ENCODE data around the gene SLC1A6.
"Not testable (repeated sequence)": the region's sequence is repeated elsewhere in the genome, so short reads cannot be mapped to it uniquely, and the experiment has no call there.

The SLC1A6 gene

DNA sequence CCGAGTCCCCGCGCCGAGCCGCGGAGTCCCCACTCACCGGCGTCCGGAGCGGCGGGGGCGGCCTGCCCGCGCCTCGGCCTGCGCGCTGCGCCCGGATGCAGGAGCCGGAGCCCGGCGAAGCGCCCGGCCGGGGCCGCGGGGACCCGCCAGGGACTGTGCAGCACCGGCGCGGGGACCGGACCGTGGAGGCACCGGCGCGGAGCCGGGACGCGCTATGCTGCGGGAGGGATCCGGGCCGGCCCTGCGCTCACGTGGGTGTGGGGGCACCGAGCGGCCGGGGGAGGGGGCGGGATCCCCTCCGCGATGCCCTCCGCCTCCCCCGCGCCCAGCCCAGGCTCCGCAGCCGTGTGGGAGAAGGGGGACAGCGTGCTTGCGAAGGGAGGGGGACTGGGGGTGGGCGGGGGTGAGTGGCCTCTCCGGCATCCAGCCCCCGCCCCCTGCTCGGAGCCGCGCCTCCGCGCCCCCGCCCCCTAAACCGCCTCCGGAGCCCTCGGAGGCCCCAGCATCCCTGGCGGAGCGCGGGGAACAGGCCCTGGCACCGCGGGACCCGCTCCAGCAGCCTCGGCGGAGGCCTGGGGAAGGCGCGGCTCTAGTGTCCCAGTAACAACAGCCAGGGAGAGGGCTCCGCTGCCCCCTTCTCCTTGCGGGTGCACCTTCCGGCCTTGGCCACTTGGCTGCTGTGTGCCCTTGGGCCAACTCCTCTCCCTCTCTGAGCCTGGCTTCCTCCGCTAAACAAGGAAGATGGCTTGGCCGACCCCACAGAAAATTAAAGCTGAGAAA, at the start of gene SLC1A6:
Gene SLC1A6, minus strand, starts transcription at position 389 of the 780 bp plus-strand sequence. CDS start 6,954 bp downstream, outside the sequence.
- DNase-seq (ENCODE audit: low read depth), result no peak

DNA sequence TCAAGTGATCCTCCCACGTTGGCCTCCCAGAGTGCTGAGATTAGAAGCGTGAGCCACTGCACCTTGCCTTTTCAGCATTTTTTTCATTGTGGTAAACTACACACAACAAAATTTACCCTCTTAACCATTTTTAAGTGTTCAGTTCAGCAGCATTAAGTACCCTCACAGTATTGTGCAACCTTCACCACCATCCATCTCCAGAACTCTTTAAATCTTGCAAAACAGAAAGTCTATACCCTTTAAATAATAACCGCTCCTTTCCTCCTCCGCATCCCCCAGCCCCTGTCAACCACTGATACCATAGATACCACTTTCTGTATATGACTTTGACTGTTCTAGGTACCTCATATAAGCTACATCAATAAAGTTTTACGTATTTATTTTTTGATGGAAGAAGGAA, 48.8 kb upstream of the SLC1A6 start:
- no peak for DNase-seq (ENCODE audit: low read depth)

DNA sequence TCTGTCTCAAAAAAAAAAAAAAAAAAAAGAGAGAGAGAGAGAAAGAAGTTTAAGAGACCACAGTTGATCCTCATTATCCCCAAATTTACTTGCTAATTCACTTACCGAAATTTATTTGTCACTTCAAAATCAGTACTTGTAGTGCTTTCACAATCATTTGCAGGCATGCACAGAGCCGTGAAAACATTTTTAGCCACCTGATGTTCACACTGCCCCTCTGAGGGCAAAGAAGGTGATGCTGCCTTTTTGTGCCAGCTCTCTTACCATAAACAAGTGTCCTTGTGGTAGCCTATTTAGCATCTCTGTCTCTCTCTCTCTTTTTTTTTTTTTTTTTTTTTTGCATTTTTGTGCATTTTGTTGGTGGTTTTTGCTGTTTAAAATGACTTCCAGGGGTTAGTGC, 45.6 kb upstream of the SLC1A6 start:
- DNase-seq (ENCODE audit: low read depth), result no peak

DNA sequence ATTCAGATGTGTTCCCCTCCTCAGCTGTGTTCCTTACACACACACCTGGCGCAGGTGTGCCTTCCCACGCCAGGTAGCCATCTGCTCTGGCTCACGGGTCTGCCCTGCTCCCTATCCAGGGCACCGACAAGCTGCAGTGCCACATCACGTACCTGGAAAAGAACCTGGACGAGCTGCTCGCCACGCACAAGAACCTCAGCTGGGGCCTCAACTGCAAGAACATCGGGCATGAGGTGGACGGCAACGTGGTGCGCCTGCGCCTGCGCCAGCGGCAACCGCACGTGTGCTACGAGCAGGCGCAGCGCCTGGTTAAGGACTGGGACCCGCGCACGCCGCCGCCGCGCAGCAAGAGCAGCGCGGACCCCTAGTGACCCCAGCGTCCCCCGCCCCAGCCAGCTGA, 43.1 kb upstream of the SLC1A6 start:
- no peak for DNase-seq (ENCODE audit: low read depth)

DNA sequence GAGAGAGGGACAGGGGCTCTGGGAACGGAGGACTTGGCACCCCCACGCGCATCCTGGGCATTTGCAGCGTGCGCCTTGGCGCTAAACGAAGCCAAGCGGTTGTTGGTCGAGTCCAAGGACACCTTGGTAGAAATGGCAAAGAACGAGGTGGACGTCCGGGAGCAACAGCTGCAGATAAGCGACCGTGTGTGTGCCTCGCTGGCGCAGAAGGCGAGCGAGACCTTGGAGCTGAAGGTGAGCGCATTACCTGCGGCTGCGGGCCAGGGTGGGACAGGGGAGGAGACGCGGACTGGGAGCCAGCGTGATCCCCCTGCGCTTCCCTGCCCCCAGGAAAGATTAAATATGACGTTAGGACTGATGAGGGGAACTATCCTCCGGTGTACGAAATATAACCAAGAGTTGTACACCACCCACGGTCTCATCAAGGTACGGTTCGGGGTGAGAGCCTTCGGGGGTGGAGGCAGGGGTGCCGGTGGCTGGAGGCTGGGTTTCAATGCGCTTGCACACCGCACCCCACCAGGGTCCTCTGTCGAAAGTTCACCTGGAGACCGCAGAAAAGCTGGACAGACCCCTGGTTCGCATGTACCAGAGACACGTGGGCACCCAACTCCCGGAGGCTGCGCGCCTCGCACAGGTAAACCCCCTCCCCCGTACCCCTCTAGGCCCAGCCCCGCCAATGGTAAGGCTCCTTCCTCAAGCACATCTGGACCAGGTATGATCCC, 41.8 kb upstream of the SLC1A6 start:
- no peak for DNase-seq (ENCODE audit: low read depth)

DNA sequence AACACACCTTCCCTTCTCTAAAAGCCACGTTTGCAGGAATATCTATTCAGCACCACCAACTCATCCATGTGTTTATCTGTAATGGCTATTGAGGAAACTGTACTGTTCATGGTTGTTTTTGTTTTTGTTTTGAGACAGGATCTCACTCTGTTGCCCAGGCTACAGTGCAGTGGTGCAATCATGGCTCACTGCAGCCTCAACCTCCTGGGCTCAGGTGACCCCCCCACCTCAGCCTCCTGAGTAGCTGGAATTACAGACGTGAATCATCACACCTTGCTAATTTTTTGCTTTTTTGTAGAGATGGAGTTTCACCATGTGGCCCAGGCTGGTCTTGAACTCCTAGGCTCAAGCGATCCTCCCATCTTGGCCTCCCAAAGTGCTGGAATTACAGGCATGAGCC, 39.2 kb upstream of the SLC1A6 start:
- DNase-seq (ENCODE audit: low read depth), result not testable (repeated sequence)

DNA sequence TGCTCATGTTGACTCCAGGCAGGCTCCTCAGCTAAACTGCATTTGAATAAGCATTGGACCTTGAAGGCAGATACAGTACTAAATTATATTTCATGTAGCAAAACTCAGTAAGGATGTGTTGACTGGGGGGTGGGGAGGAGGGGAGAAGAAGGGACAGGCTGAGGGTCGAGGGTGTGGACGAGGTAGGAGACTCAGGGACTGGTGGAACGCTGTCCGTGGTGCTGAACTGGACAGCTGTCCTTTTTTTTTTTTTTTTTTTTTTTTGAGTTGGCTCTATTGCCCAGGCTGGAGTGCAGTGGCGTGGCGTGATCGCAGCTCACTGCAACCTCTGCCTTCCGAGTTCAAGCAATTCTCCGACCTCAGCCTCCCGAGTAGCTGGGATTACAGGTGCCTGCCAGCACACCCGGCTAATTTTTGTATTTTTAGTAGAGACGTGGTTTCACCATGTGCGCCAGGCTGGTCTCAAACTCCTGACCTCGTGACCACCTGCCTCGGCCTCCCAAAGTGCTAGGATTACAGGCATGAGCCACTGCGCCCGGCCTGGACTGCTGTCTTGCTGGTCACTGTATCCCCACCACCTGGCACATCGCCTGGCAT, 36.4 kb upstream of the SLC1A6 start:
- no peak for DNase-seq (ENCODE audit: low read depth)

DNA sequence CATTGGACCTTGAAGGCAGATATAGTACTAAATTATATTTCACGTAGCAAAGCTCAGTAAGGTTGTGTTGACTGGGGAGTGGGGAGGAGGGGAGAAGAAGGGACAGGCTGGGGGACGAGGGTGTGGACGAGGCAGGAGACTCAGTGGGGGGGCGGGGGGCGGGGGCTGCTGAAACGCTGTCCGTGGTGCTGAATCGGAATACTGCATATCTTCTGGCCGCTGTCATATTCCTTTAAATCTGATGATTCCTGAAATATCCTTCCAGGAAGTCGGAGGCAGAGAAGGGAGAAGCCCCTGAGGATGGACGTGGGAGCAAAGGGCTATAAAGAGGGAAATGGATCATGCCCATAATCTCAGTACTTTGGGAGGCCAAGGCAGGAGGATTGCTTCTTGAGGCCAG, 34.9 kb upstream of the SLC1A6 start:
- DNase-seq (ENCODE audit: low read depth), result no peak

DNA sequence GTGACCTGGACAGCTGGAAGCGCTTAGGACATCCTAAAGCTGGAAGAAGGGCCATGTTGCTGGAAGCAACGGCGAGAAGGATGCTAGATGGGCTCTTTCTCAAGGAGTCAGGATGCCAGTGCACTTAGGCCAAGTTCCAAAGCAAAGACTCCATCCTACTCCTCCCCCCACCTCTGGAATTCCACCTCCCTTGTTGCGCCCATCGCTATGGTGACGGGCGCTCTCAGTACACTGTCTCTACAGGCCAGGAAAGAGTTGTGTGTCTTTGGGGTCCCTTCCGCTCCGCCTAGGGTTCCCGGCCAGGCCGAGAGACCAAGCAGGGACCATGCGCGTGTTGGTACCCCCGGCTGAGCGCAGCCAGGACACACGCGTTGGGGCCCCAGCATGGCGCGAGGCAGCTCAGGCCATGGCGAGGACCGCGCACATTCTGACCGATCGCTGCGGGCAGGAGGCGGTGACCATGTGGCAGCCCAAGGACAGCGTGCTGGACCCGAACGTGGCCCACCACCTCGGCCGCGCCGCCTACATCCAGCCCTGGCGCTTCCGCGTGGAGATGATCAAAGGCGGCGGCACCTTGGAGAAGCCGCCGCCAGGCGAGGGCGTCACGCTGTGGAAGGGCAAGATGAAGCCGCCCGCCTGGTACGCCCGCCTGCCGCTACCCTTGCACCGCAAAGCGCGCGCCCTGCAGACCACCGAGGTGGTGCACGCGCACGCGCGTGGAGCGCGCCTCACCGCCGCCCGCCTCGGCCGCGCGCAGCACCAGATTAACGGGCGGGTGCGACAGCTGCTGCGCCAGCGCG, 31.0 kb upstream of the SLC1A6 start:
- DNase-seq (ENCODE audit: low read depth), result no peak

DNA sequence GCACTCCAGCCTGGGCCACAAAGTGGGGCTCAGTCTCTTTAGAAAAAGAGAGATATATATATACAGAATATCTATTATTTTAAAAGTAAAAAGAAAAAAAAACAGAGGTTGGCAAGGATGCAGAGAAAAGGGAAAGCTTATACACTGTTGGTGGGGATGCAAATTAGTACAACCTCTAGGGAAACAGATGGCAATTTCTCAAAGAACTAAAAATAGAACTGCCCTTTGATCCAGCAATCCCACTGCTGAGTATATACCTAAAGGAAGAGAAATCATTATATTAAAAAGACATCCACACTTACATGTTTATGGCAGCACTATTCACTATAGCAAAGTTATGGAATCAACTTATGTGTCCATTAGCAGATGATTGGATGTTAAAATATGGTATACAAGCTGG, 28.6 kb upstream of the SLC1A6 start:
- no peak for DNase-seq (ENCODE audit: low read depth)

DNA sequence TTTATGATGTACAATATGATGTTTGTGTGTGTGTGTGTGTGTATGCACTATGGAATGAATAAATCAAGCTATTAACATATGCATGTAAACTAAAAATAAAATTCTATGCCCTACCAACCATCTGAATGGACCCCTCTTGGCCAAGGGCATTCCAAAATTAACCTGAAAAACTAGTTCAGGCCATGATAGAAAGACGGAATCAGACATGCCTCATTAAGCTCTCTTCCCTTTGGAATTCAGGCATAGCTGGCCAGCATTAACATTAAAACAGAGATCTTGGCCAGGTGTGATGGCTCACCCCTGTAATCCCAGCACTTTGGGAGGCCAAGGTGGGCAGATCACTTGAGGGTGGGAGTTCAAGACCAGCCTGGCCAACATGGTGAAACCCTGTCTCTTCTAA, 18.3 kb upstream of the SLC1A6 start:
- no peak for DNase-seq (ENCODE audit: low read depth)

DNA sequence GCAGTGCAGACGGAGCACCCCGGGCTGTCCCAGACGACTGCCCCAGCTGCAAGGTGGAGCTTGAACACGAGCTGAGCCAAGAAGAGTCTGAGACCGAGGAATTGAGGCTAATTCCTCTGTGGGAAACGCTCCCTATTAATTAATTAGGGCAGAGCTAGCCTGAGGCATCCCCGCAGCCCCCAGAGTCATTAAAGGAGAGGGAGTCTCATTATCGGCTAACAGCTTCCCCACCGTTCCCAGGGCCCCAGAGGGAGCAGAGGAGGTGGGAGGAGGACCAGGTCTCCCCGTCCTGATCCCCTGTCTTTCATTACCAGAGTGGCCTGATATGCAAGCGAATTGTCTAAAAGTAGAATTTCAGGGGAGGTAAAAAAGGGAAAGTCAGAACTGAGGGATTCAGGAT, 13.1 kb upstream of the SLC1A6 start:
- DNase-seq (ENCODE audit: low read depth), result no peak

DNA sequence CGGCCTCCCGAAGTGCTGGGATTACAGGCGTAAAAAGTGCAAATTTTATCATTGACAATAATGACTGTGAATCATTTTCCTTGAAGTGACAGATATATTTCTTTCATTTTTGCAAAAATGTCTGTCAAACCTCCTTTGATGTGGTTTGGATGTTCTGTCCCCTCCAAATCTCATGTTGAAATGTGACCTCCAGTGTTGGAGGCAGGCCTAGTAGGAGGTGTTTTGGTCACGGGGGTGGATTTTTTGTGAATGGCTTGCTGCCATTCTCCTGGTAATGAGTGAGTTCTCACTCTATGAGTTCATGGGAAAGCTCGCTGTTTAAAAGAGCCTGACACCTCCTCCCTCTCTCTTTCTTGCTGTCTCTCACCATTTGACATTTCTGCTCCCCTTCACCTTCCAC, 5.5 kb upstream of the SLC1A6 start:
- DNase-seq (ENCODE audit: low read depth), result no peak

DNA sequence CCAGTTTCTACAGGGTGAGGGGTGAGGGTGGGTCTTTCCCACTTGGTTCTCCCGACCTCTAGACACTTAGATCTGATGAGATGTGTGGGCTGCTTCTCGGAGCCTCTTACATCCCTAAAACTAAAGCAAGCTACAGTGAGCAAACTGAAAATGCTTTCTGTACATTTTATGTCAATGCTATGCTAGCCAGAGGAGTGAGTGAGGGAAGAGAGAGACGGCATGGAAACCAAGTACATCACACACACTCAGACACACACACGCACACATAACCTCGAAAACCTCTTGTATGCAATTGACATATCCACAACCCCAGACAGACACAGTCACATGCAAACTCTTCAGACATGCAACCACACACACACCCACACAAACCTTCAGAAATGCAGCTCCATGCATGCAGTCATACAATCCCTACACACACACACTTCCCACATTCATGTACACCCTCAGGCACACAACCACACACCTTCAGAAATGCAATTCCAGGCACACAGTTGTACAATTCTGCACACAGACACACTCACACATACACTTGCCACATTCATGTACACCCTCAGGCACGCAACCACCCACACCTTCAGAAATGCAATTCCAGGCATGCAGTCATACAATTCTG, 1.4 kb downstream of the SLC1A6 start:
- DNase-seq (ENCODE audit: low read depth), result no peak

DNA sequence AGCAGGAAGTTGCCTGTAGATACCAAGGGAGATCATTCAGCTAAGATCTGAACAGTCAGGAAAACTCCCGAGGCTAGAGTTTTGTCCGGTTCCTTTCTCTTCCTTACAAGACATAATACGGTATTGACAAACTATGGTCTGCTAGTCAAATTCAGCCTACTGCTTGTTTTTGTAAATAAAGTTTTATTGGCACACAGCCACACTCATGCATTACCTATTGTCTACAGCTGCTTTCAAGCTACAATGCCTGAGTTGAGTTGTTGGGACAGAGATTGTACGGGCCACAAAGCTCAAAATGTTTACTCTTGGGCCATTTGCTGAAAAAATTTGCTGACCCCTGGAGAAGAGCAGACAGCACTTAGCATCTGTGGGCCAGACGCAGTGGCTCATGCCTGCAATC, 2.5 kb downstream of the SLC1A6 start:
- no peak for DNase-seq (ENCODE audit: low read depth)

DNA sequence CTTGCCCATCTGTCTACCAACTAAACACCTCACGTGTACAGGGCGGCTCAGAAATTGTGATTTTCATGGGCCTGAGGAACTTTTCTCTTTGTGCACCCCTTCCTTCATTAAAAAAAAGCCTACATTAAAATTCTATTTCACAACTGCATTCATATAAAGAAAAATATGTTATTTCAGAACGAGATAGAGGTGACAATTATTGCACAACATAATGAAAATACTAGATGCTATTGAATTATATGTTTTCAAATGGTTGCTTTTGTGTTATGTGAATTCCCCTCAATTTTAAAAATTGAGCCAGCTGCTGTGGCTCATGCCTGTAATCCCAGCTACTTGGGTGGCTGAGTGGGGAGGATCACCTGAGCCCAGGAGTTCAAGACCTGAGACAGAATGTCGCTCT, 5.2 kb downstream of the SLC1A6 start:
- DNase-seq (ENCODE audit: low read depth), result no peak

DNA sequence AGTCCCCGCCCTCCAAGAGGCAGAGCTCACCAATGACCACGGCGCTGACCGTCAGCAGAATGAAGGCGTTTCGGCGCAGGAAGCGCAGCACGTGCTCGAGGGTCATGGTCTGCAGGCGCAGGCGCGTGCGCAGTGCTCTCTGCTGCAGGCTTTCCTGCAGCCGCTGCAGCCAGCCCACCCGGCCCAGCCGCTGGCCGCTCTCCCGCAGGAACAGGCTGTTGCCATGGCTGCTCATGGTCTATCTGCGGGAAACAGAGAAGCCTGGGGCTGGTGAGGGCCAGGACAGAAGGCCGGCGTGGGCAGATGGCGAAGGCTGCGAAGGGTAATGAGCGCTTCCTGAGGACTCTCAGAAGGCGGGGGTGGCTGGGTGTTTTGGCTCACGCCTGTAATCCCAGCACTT, 7.0 kb downstream of the SLC1A6 start:
- no peak for DNase-seq (ENCODE audit: low read depth)

DNA sequence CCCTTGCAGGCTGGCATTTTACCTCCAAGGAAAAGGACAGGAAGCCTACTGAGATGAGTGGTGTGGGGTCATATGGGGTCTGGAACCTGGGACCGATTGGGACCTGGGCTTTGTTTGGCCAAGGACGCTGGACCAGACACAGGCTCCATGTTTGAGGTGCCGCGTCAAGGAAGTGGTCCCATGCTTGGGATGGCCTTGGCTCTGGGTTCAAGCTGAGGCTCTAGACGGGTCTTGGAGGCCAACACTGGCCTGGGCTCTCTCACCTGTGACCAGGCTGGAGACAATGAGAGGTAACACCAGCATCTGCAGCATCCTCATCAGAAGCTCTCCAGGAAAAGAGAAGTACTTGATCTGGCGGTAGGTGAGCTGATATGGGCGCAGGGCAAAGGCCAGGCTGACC, 8.2 kb downstream of the SLC1A6 start:
- DNase-seq (ENCODE audit: low read depth), result no peak

DNA sequence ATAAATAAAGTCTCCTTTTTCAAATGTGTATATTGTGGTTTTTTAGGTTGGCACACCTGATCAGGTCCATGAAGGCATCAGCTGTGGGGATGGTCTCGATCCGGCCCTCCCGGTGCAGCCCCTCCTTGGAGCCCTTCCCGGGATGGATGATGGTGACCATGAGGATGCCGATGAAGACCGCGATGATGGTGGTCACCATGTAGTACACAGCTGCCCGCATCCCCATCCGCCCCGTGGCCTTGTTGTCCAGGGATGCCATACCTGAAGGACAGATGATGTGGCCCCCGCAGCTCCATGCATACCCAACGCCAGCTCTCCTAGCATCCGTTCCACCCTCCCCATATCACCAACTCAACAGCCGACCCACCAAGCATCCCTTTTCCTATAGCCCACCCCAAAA, 11.4 kb downstream of the SLC1A6 start:
- DNase-seq (ENCODE audit: low read depth), result no peak

DNA sequence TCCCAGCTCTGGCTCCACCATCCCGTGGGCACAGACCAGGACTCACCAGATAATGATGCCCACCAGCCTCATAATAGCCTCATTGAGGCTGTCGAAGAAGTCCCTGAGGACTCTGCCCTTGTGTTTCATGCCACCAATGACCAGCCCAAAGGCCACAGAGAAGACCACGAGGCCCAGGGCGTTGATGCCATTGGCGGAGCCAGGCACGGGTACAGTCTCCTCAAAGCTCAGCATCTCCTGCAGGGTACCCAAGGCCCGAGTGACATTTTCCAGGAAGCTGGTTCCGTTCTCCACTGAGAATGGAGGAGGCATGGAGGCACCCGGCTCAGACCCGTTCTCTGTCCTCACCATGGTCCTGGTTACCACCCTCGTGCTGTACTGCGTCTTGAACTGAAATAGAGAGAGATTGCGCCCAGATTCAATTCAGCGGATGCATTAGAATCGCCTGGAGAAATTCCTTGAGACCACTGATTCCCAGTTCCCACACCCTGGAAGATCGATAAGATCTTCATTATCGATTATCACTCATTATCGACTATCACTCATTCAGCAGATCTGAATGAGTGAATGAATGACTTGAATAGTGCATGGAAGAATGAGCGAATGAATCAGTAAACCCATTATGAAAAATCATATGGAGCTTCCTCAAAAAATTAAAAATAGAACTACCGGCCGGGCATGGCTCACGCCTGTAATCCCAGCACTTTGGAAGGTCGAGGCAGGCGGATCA, 17.5 kb downstream of the SLC1A6 start:
- no peak for DNase-seq (ENCODE audit: low read depth)

DNA sequence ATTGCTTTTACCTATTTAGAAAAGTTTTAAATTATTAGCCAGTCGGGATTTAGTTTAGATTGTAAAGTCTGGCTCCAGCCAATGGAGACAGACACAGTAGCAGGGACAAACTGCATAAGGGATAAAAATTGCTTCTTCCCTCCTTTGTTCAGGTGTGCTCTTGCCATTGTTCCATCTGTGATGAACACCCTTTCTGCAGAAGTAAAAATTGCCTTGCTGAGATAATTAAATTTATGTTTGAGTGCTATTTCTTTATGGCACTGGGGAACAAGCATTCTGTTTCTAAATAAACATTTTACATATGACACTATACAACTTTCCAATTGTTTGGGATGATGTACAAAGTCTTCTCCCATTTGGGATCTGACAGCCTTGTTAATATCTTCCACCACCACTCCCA, 20.4 kb downstream of the SLC1A6 start:
- DNase-seq (ENCODE audit: low read depth), result no peak
